HG02852 (cell line): ENCODE measurements around the gene PDE4B.
A peak's percentile ranks its signal among the peaks of the same experiment; 100 is the strongest.
"Not testable (repeated sequence)": the region's sequence is repeated elsewhere in the genome, so short reads cannot be mapped to it uniquely, and the experiment has no call there.

Source experiments
- ATAC-seq: cut with Tn5 transposase; IDR thresholded peaks from one replicate; pipeline ENCODE4 v1.9.1; 2021; ENCODE audit warnings: mild to moderate bottlenecking, moderate library complexity; ENCODE audit not compliant: unreplicated experiment

Gene PDE4B

DNA sequence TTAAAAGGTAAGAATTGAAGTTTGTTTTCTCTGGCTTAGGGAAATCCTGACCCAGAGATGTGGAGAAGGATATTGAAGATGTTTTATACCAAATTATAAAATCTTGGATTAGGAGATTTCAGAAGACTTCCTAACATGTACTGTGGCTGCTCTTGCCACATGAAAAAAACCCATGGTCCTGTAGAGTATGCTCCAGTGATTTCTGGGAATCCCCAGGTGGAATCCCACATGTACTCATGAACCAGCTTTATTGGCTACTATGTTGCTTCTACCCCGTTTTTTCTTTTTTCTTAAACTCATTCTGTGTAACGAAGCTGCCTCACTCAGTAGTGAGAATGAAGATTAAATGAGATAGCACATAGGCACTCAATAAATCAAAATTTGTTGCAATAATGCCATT is 608.5 kb downstream of the PDE4B start:
- peak; percentile 13 for ATAC-seq

DNA sequence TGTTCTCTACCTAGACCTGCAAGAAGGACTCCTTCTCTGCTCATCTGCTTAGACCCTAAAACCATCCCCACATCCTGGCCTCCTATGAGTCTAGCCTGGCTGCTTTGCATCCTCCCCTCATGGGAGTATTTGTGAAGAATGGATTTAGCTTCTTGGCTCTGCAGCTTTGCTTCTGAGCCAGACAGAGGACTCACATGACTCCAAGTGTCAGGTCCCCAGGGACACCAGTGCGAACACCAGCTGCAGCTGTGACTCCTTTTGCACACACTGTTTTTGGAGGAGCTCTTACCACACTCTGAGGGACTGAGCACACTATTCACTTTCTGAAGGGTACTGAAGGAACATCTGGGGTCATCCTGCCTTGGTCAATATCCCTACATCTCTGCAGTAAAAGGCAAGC is 609.5 kb downstream of the PDE4B start:
- ATAC-seq: peak; percentile 78

GRCh38 chr1:66403007-66403731 is 610.5 kb downstream of the PDE4B start:
- ATAC-seq: no peak

DNA sequence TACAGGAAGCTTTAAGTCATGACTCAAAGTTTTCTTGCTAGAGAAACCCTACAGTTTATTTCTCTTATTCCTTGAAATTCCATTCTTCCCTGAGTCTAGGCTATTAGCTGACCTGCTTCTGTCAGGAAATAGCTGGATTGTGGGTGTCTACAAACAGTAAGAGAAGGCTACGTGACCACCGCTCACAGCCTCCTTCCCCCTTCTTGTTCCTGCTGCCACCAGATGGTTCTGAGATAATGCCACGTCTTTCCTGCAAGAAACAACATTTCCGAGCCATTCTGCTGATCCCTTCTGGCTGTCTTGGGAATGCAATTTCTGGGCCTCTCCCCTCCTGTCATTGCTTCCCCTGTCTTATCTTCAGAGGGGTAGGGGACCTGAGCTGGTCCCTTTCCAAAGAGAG is 612.4 kb downstream of the PDE4B start:
- no peak for ATAC-seq

DNA sequence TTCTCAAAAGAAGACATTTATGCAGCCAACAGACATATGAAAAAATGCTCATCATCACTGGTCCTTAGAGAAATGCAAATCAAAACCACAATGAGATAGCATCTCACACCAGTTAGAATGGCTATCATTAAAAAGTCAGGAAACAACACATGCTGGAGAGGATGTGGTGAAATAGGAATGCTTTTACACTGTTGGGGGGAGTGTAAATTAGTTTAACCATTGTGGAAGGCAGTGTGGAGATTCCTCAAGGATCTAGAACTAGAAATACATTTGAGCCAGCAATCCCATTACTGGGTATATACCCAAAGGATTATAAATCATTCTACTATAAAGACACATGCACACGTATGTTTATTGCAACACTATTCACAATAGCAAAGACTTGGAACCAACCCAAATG is 618.8 kb downstream of the PDE4B start:
- ATAC-seq: not testable (repeated sequence)

DNA sequence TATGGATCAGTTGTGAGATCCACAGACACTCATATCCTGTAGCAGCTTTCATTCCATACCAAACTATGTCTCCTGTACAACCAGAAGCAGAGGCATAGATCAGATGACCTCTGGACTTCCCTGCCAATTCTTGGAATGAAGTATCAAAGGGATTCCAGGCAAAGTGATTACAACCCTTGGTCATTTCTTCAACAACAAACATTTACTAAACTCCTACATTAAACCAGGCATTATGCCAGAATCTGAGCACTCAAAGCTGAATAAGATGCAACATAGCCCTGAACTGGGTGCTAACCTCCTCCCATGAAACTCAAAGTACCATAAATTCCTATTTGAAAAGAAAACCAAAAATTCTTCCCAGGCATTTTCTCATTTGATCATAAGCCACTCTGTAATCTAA is 620.0 kb downstream of the PDE4B start:
- no peak for ATAC-seq

GRCh38 chr1:66413136-66413837 is 620.6 kb downstream of the PDE4B start:
- no peak for ATAC-seq

- no peak for ATAC-seq
Measured at GRCh38 chr1:66413838-66414175, 621.1 kb downstream of the PDE4B start.

DNA sequence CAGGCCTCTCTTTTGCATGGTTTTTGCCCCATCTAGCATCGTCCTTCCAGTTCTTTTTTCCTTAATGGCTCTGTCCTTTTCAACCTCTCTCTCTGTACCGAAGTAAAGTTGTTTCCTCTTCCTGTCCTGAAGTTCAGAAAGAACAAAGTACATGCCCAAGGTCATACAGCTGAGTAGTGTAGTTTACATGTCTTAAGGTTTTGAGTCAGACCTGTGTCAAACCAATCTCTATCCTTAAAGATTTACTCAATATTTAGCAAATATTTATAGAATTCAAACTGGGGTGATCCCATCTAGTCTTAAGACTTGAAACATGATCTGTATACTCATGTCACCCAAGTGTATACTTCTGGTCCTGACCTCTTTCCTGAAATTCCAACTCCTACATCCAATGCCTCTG is 622.6 kb downstream of the PDE4B start:
- no peak for ATAC-seq

DNA sequence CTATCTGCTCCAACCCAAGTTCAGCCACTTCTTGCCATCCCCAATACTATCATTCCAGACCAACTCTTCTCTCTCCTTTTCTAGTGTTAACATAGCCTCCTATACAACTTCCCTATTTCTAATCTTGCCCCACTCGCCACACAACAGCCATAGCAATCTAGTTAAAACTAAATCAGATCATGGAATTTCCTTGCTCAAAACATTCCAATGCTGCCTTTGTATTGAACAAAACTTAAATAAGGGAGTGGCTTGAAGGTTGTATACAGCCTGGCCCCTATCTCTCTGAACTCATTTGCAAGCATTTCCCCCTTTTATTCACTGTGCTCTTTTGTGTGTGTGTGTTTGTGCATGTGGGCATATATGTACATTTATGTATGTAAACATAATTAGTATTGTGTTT is 623.2 kb downstream of the PDE4B start:
- no peak for ATAC-seq

- no peak for ATAC-seq
Measured at GRCh38 chr1:66416295-66416694, 623.6 kb downstream of the PDE4B start.

DNA sequence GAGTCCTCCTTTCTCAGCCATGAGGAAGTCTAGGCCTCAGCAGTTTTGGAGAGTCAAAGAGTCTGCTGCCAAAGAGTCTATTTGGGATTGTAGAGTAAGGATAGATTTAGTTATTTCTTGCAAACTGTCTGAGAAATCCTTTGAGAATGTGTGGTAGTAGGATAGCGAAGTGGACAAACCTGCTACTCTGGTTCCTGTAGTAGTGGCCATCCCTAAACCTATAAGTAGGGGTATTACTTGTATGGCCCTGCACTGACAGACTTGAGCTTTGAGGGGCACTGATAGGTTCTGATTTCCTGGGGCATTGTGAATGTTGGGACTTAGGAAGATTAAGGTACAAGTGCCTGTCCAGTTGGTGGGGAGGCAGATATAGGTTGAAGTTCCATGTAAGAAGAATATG is 625.3 kb downstream of the PDE4B start:
- ATAC-seq: no peak

- ATAC-seq: not testable (repeated sequence)
Measured at GRCh38 chr1:66420171-66420570, 627.5 kb downstream of the PDE4B start.

DNA sequence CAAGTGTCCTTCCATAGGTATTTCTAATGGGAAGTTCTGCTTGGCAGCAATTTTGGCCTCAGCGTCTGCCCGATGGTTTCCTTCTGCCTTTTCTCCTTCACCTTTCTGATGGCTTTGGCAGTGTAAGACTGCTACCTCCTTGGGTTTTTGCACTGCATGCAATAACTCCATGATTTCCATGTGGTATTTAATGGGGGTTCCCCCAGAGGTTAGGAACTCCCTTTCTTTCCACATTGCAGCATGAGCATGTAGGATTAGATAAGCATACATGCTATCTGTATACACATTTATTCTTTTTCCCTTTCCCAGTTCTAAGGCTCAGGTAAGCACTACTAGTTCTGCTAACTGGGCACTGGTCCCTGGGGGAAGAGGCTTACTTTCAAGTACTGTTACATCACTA is 628.2 kb downstream of the PDE4B start:
- not testable (repeated sequence) for ATAC-seq

GRCh38 chr1:66422804-66423203 is 630.1 kb downstream of the PDE4B start:
- ATAC-seq: no peak
